ENCODE data around the gene NSFL1C.
"Not testable (repeated sequence)": the region's sequence is repeated elsewhere in the genome, so short reads cannot be mapped to it uniquely, and the experiment has no call there.

NSFL1C gene

GRCh38 chr20:1505361-1505760, 38.7 kb upstream of the NSFL1C start:
- H3K4me3 ChIP-seq, result no peak overlapping the region
- H3K27ac ChIP-seq, result no peak overlapping the region
- peak; percentile 46 for DNase-seq (ENCODE audit: low spot score)
- TF ChIP-seq, protein P1, sequence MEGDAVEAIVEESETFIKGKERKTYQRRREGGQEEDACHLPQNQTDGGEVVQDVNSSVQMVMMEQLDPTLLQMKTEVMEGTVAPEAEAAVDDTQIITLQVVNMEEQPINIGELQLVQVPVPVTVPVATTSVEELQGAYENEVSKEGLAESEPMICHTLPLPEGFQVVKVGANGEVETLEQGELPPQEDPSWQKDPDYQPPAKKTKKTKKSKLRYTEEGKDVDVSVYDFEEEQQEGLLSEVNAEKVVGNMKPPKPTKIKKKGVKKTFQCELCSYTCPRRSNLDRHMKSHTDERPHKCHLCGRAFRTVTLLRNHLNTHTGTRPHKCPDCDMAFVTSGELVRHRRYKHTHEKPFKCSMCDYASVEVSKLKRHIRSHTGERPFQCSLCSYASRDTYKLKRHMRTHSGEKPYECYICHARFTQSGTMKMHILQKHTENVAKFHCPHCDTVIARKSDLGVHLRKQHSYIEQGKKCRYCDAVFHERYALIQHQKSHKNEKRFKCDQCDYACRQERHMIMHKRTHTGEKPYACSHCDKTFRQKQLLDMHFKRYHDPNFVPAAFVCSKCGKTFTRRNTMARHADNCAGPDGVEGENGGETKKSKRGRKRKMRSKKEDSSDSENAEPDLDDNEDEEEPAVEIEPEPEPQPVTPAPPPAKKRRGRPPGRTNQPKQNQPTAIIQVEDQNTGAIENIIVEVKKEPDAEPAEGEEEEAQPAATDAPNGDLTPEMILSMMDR (IDR thresholded peaks at IDR 0.05), result no peak

DNA sequence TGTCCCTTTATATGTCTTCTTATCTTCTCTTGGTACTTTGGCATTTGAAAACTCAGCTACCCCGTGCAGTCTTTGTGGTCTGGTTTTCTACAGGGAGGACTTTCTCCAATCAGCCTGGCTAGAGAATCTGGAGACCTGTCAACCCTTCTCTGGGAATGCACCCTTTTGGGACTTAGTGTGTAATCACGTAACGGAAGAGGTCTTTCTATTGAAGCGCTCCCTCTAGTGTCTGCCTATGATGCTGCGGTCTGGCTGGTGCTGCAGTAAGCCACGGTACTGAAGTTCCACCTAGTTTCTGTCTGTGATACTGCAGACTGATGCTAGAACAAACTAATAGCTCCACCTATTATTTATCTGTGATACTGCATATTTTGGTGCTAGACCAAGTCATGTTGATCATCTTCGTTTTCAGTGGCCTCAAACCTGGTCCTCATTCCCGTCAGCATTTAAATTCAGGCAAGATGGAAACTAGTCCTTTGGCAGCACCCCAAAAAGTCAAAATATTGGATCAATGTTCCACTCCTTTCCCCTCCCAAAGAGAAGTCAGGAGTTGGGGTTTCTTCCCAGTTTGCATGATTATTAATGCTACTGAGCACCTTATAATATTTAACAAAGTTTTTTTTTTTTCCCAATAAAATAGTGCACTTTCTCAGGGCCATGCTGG, 37.0 kb upstream of the NSFL1C start:
- TF ChIP-seq, protein P1 (IDR thresholded peaks at IDR 0.05), result no peak
- Histone ChIP-seq H3K4me3 (no peak overlapping the region), H3K27ac (no peak overlapping the region)
- DNase-seq (ENCODE audit: low spot score), result peak; percentile 67

DNA sequence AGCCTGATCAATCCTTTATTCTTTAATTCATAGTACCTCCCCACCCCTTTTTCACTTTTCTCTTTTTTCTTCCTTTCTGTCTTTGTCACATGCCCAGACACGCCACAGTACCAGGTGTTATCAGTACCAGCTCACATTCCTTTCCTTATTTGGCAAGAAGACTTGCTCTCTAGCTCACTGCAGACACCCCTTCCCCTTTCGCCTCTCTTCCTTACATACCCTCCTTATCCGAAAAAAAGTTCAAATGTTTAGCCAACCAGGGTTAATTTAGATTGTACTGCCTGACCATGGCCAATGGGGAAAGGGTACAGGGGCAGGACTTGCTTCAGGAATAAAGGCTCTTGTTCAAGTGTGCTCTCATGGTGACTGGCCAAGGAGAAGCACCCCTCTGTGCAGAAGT, 33.8 kb upstream of the NSFL1C start:
- DNase-seq (ENCODE audit: low spot score), result no peak
- H3K4me3 ChIP-seq, result no peak overlapping the region
- TF ChIP-seq, protein P1 (IDR thresholded peaks at IDR 0.05), result no peak
- no peak overlapping the region for H3K27ac ChIP-seq

DNA sequence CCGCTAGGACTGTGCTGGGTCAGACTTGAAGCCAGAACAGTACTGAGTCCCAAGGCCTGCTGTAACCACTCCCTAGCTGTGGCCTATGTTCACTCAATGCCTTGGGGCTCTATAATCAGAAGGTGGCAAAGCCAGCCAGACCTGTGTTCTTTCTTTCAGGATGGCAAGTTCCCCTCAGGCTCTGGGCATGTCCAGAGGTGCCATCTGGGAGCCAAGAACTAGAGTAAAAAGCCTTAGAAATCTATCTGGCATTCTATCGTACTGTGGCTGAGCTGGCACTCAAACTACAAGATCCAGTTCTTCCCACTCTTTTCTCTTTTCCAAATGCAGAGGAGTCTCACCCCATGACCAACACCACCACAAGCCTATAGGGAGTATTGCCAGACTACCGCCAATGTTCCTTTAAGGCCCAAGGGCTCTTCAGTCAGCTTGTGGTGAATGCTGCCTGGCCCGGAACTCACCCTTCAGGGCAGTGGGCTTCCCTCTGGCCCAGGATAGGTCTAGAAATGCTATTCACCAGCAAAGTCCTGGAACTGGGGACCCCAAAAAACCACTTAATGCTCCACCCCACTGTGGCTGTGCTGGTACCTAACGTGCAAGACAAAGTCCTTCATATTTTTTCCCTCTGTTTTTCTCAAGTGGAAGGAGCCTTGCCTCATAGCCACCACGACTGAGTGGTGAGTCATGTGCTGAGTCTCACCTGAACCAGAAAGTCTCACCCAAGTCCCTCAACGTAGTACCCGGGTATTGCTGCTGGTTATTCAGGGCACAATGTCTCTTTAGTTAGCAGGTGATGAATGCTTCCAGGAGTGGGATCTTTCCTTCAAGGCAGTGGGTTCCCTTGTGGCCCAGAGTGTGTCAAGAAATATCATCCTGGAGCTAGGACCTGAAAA, 33.1 kb upstream of the NSFL1C start:
- no peak overlapping the region for H3K4me3 ChIP-seq
- no peak overlapping the region for H3K27ac ChIP-seq
- TF ChIP-seq, protein P1 (IDR thresholded peaks at IDR 0.05), result no peak
- DNase-seq (ENCODE audit: low spot score), result peak; percentile 29

DNA sequence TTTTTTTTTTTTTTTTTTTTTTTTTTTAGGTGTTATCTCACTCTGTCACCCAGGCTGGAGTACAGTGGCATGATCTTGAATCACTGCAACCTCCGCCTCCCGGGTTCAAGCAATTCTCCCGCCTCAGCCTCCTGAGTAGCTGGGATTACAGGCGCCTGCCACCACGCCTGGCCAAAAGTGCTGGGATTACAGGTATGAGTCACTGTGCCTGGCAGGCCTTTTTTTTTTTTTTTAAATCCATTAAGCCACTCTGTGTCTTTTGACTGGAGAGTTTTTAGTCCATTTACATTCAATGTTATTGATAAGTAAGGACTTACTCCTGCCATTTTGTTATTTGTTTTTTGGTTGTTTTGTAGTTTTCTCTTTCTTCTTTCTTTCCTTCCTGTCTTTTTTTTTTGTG, 30.7 kb upstream of the NSFL1C start:
- H3K27ac ChIP-seq, H3K4me3 ChIP-seq: not testable (repeated sequence)
- peak; percentile 9 for DNase-seq (ENCODE audit: low spot score)

GRCh38 chr20:1496930-1497329, 30.3 kb upstream of the NSFL1C start:
- no peak for DNase-seq (ENCODE audit: low spot score)
- H3K4me3 ChIP-seq, result no peak overlapping the region
- TF ChIP-seq, protein P1 (IDR thresholded peaks at IDR 0.05), result no peak
- no peak overlapping the region for H3K27ac ChIP-seq

DNA sequence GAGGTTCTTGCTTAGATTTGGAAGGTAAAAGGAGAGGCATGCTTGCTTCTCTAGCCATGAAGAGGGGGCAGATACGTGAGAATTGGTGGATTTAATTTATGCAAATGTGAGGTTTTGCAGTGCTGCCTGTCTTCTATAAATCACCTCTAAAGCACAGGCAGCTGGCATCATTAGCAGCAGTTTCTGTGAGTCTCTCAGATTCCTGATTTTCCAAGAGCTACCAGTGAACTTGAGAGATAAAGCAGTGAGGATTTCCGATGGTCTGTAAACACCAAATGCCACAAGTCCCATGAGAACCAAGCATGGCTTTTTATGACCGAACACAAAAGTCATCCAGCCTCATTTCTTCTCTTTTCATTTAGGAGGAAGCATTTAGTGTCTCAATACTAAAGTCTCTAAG, 27.8 kb upstream of the NSFL1C start:
- TF ChIP-seq, protein P1 (IDR thresholded peaks at IDR 0.05), result no peak
- Histone ChIP-seq H3K4me3 (no peak overlapping the region), H3K27ac (no peak overlapping the region)
- peak; percentile 9 for DNase-seq (ENCODE audit: low spot score)

Measured in coronary artery (tissue), 2 donors.